ENCODE results near the gene COA8.

Gene COA8

DNA sequence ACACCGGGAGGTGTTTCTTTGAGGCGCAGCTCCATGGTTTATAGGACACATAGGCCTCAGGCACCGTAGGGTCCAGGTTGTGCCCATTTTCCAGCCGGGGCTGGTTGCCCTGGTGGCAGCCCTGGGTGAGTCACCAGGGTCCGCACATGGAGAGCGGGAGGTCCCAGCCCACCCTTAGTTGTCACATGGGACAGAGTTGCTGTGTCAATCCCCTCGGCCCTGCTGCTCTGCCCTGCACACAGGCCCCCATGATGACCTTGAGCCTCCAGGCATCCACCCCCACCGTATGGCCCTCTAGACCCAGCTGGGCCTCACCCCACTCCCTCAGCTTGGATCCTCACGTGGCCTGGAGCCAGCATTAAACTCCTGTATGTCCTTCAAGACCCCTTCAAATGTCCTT lies 26.1 kb upstream of the COA8 start:
- no peak for DNase-seq (ENCODE audit: low read depth in 2 of 2)

- DNase-seq (ENCODE audit: low read depth in 2 of 2): no peak
Observed at GRCh38 chr14:103537175-103537990, 25.4 kb upstream of the COA8 start.

DNA sequence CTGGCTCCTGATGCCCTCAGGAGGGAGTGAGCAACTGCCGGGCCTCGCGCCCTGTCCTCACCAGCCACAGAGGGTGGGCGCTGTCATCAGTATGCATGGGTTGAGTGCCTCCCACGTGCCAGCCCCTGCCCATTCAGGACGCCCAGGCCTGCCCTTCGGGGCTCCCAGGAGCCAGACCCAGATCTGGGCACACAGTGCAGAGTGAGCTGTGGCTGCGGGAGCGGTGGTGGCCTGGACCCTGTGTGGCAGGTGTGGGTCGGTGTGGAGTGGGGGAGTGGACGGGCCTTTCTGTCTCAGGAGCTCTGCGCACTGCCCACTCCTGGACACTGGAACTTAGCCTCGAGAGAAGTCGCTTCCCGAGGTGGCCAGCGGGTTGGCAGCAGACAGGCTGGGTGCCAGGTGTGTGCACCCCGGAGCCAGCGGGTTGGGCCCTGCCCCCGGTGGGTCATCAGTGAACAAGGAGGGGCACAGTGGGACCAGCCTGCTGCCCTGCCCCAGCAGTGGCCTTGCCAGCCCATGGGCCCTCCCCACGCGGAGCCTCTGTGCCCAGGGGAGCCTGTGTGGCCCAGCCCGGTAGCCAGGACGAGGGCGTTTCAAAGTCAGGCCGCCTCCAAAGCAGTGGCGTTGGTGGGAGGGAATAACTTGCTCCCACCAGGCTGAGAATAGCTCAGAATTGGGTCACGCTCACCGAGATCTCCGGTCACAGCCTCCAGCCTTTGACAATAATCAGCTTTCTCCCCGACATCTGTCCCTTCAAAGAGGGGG lies 24.3 kb upstream of the COA8 start:
- DNase-seq (ENCODE audit: low read depth in 2 of 2): no peak

- DNase-seq (ENCODE audit: low read depth in 2 of 2): no peak
Observed at GRCh38 chr14:103539056-103539825, 23.5 kb upstream of the COA8 start.

- DNase-seq (ENCODE audit: low read depth in 2 of 2): no peak
Observed at GRCh38 chr14:103540821-103541708, 21.7 kb upstream of the COA8 start.

DNA sequence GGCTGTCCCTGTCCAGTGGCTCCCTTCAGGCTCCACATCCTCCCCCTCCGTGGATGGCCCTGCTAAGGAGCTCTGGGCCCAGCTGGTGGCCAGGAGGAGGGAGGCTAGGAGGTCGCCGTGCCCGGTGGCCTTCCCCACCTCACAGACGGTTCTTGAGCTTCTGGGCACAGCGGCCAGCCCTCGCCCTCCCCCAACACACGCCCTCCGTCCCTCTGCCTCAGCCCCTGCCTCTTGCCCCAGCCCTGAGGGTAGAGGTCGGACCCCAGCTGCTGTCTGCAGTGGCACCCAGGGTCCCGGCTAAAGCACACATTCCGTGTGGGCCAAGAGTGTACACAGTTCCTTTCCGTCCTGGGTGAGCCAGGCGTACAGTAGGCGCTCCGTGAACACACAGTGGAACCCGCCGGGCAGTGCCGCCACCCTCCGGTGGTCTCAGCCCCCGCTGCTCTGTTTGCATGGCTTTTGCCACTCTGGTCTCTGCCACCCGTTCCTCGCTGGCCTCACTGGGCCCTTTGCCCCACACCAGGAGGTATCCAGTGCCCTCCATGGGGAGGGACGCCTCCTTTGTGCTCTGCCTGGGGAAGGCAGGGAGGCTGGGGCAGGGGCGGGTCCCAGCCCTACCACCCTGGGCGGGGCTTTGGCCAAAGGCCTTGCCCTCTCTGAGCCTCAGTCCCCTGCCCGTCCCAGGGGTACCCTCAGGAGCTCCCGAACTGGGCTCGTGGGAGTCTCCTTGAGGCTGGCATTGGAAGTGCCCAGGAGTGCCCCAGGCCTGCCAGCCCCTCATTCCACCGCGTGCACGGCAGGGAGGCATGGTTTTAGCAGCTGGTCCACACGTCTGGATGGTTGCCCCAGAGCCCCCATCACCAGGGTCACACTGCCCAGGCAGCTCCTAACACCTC lies 20.8 kb upstream of the COA8 start:
- DNase-seq (ENCODE audit: low read depth in 2 of 2): no peak

- no peak for DNase-seq (ENCODE audit: low read depth in 2 of 2)
Observed at GRCh38 chr14:103542605-103543088, 20.1 kb upstream of the COA8 start.

GRCh38 chr14:103543140-103543539 lies 19.6 kb upstream of the COA8 start:
- no peak for DNase-seq (ENCODE audit: low read depth in 2 of 2)

GRCh38 chr14:103543721-103544387 lies 18.9 kb upstream of the COA8 start:
- DNase-seq (ENCODE audit: low read depth in 2 of 2): no peak

GRCh38 chr14:103544388-103545218 lies 18.2 kb upstream of the COA8 start:
- DNase-seq (ENCODE audit: low read depth in 2 of 2): no peak

GRCh38 chr14:103545219-103545914 lies 17.4 kb upstream of the COA8 start:
- DNase-seq (ENCODE audit: low read depth in 2 of 2): no peak

DNA sequence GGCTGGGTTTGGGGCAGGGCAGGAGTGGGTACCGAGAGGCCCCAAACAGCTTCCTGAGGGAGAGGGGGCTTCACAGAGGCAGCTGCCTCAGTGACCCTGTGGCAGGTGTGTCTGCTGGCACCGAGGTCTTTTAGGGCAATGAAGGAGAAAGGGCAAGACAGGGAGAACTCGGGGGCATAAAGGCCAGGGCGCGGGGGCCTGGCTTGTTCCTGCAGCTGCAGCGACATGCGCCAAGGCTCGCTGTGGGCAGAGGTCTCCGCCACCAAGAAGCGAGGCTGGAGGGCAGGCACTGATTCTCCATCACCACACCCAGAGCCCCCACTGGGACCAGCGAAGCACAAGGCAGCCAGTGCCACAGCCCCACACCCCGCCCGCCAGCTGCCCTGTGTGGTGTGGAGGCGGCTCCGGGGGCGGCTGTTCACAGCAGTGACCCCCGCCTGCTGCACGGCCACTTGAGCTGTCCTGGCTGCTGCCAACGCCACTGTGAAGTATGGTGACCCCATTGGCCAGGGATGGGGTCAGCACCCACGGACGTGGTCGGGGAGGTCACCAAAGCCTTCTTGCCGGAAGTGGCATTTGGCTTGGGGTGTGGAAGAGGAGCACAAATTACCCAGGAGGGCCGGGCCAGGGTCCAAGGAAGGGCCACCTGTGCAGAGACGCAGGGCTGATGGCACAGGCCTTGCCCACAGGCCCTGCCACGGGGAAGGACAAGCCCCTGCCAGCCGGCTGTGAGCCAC lies 16.7 kb upstream of the COA8 start:
- no peak for DNase-seq (ENCODE audit: low read depth in 2 of 2)

- DNase-seq (ENCODE audit: low read depth in 2 of 2): peak; percentile 58 to 70
Observed at GRCh38 chr14:103546652-103547454, 15.9 kb upstream of the COA8 start.

GRCh38 chr14:103547455-103547940 lies 15.3 kb upstream of the COA8 start:
- no peak for DNase-seq (ENCODE audit: low read depth in 2 of 2)

GRCh38 chr14:103547941-103548462 lies 14.8 kb upstream of the COA8 start:
- no peak for DNase-seq (ENCODE audit: low read depth in 2 of 2)
